T-cell (primary cell): ENCODE data around the gene DTNBP1. TPM values are rescaled to one million over a fixed set of nuclear protein-coding genes. Genes with fewer than 3 reads are reported as not detected.

Experiments used
- ATAC-seq, 4 experiments: fragments of 200-7000 bp in 3 of 4; fragments of 150-1000 bp in 1 of 4; cut with Tn5 transposase; replicated peaks in 1 of 4; 1 replicate in 3 of 4; 2 replicates in 1 of 4; pipeline ENCODE4 v1.10.0; 2021; ENCODE audit warnings: moderate library complexity in 3 of 4, mild to moderate bottlenecking in 2 of 4, moderate number of reproducible peaks in 1 of 4
- CTCF ChIA-PET, 2 donors: fragments of 300-600 bp; sonication (Branson Sonifier 250); formaldehyde crosslinking; loops; one replicate each; lab custom pipeline; 2022; ENCODE audit warnings: antibody characterized with exemption in 2 of 2; lab: Charles Lee
- POLR2A ChIA-PET, 2 donors: fragments of 300-600 bp; sonication (Branson Sonifier 250); formaldehyde crosslinking; loops; one replicate each; lab custom pipeline; 2022; ENCODE audit warnings: antibody characterized with exemption in 2 of 2; lab: Charles Lee
- DNase-seq, 35 experiments: peaks; one replicate each; pipeline versions ENCODE4 v3.0.0 to v3.0.0-alpha.2; 2013 to 2023
- H3K27ac ChIP-seq: one replicate; pipeline ENCODE4 v1.5.1; 2013; ENCODE audit warnings: low read length
- H3K27me3 ChIP-seq, 2 experiments: replicated peaks in 1 of 2; 1 replicate in 1 of 2; 2 replicates in 1 of 2; pipeline versions ENCODE4 v1.6.1 to v1.7.0; 2013; ENCODE audit warnings: low read length in 1 of 2, mixed read lengths in 1 of 2; ENCODE audit not compliant: control insufficient read depth in 2 of 2, insufficient read depth in 2 of 2; ENCODE audit errors: extremely low read depth in 1 of 2
- H3K36me3 ChIP-seq, 2 donors: 1 replicate in 1 of 2; 2 replicates in 1 of 2; pipeline versions ENCODE4 v1.6.1 to v1.7.0; 2013; ENCODE audit warnings: low read length in 1 of 2; ENCODE audit not compliant: control insufficient read depth in 2 of 2, insufficient read depth in 1 of 2; ENCODE audit errors: extremely low read depth in 1 of 2
- H3K4me1 ChIP-seq, 2 experiments: 1 replicate in 1 of 2; 2 replicates in 1 of 2; pipeline versions ENCODE4 v1.6.1 to v1.7.0; 2013; ENCODE audit warnings: low read length in 2 of 2, mixed read lengths in 1 of 2; ENCODE audit not compliant: insufficient read depth in 2 of 2, control insufficient read depth in 1 of 2; ENCODE audit errors: extremely low read depth in 1 of 2
- H3K4me3 ChIP-seq, 2 donors: 1 replicate in 1 of 2; 2 replicates in 1 of 2; pipeline versions ENCODE4 v1.5.1 to v1.7.0; 2013; ENCODE audit warnings: mild to moderate bottlenecking in 2 of 2, low read length in 1 of 2, moderate library complexity in 1 of 2; ENCODE audit not compliant: control insufficient read depth in 1 of 2; ENCODE audit errors: extremely low read depth in 1 of 2
- H3K9me3 ChIP-seq: 2 replicates; pipeline ENCODE4 v1.7.0; 2013
- H3K27ac Mint-ChIP-seq, 2 donors: one replicate each; pipeline ENCODE4 v1.8.0; 2020 to 2021; ENCODE audit warnings: mild to moderate bottlenecking in 2 of 2, mixed read lengths in 2 of 2
- H3K27me3 Mint-ChIP-seq, 2 donors: one replicate each; pipeline ENCODE4 v1.8.0; 2021 to 2022; ENCODE audit warnings: mixed read lengths in 2 of 2
- H3K36me3 Mint-ChIP-seq: one replicate; pipeline ENCODE4 v1.8.0; 2021; ENCODE audit warnings: mixed read lengths
- H3K4me1 Mint-ChIP-seq, 3 donors: one replicate each; pipeline ENCODE4 v1.8.0; 2020 to 2022; ENCODE audit warnings: mixed read lengths in 3 of 3, mild to moderate bottlenecking in 1 of 3
- H3K4me3 Mint-ChIP-seq, 3 donors: one replicate each; pipeline ENCODE4 v1.8.0; 2020 to 2022; ENCODE audit warnings: mild to moderate bottlenecking in 3 of 3, mixed read lengths in 3 of 3, moderate library complexity in 3 of 3
- H3K9me3 Mint-ChIP-seq, 3 donors: one replicate each; pipeline ENCODE4 v1.8.0; 2020 to 2022; ENCODE audit warnings: mixed read lengths in 3 of 3
- WGBS: methylation state at CpG from one replicate; pipeline ENCODE4 v1.1.5; 2013; ENCODE audit warnings: missing lambda C conversion rate; ENCODE audit not compliant: insufficient coverage; 5-methylcytosine and 5-hydroxymethylcytosine counted together
- total RNA-seq, 35 experiments: library from RNA in 6 of 35; stranded (reverse) in 6 of 35; fragments of 120-200 nt in 1 of 35; gene quantifications; one replicate each; pipeline versions ENCODE4 v1.2.1 to v1.2.4 and lab custom pipeline; 2013 to 2026

Gene DTNBP1
- total RNA-seq, 5 donors from 2014 or later (not counting 1 experiment from before 2014, with no cell fraction given): 18.7 to 25.4 (median 19.9) TPM

DNA sequence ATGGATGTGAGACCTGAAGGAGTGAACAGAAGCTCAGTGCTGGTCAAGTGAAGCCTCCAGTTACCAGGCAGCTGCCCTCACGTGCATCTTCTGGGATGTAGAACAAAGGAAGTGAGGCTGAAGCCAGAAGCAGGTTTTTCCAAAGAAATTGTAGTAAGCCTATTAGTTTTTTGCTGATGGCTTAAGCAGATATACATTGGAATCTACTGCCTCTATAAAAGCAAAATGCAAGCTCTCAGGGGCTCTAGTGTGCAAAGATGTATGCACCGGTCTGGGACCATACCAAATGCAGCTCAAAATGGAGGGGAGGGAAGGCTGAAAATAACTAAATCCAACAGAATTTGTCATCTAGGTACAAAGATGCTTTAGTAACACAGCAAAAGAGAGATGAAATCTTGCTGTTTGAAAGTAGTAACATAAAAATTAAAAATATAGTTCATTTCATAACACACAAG lies 77.0 kb downstream of the DTNBP1 start:
- ChIA-PET CTCF (interaction anchor here in 1 of 2 donors (0.6 to 1.7 kb wide), 2 partner anchors 12 to 37 kb away, joined by 4 to 5 read pairs; no protein-coding TSS in a partner anchor), POLR2A (interaction anchor here in 1 of 2 donors (0.6 kb wide), 1 partner anchor 22 kb away, joined by 5 read pairs; no protein-coding TSS in a partner anchor)

DNA sequence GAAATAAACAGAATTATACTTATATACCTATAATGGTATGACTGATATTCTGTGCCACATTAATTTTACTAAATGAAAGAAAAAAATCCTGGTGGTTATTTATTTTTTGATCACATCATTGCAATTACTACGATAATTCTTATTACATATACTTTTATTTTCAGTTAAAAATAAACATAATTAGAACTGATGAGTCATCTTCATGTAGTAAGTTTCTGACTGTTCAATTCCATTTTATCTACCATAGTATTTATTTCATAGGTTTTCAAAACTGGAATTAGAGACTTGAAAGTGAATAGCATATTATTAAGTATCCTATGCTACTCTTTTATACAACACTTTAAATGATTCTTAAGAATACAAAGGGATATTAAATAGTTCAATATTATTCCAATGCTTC lies 80.3 kb downstream of the DTNBP1 start:
- H3K27ac Mint-ChIP-seq: no peak overlapping the region
- DNase-seq (no peak), ATAC-seq (no peak)
- peaks cover 11 to 23% (median 12%) of the 10 kb centered on the region in 3 donors for H3K4me1 Mint-ChIP-seq
- H3K4me1 ChIP-seq: no peaks in the 10 kb centered on the region
- CTCF ChIA-PET: no interaction called here
- H3K27me3 ChIP-seq: no peaks in the 10 kb centered on the region
- peaks cover 0 to 3% of the 10 kb centered on the region in 2 donors for H3K36me3 ChIP-seq
- no peaks in the 10 kb centered on the region for H3K27me3 Mint-ChIP-seq
- H3K27ac ChIP-seq: no peak overlapping the region
- POLR2A ChIA-PET: no interaction called here
- no peak overlapping the region for H3K4me3 Mint-ChIP-seq
- no peak overlapping the region for H3K4me3 ChIP-seq
- H3K9me3 Mint-ChIP-seq: peaks cover 0 to 3% (median 3%) of the 10 kb centered on the region in 3 donors
- no CpG with 5 or more reads among the region's 1 CpG for whole genome bisulfite sequencing
- peaks cover 17% of the 10 kb centered on the region for H3K36me3 Mint-ChIP-seq
- H3K9me3 ChIP-seq: no peaks in the 10 kb centered on the region

More for the DNA sequence above, 77.0 kb downstream of the DTNBP1 start:
- Mint-ChIP-seq H3K4me1 (peaks cover 23 to 28% (median 24%) of the 10 kb centered on the region in 3 donors), H3K9me3 (no peaks in the 10 kb centered on the region), H3K36me3 (peaks cover 24% of the 10 kb centered on the region), H3K4me3 (no peak overlapping the region), H3K27ac (no peak overlapping the region), H3K27me3 (no peaks in the 10 kb centered on the region)
- Histone ChIP-seq H3K27me3 (no peaks in the 10 kb centered on the region), H3K27ac (no peak overlapping the region), H3K4me1 (no peaks in the 10 kb centered on the region), H3K9me3 (no peaks in the 10 kb centered on the region), H3K36me3 (peaks cover 0 to 3% of the 10 kb centered on the region in 2 donors), H3K4me3 (no peak overlapping the region)
- DNase-seq (no peak), ATAC-seq (no peak)
- no CpG with 5 or more reads among the region's 2 CpGs for WGBS

DNA sequence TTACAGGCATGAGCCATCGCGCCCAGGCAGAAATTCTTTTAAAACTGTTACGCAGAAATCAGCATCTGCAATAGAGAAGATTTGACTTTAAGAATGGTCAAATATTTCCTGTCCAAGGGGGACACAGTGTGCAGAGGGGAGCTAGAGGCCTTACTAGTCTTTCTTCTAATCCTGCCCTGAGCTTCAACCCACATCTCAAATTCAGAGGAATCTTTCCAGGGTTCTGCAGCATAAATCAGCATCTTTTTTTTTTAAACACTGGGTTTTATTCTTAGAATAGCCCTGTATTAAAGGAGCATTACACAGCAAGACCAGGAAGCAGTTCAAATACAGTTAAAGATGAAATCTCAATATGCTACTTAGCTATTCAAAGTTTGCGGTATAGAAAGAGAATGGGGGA lies 81.1 kb downstream of the DTNBP1 start:
- Mint-ChIP-seq H3K4me3 (no peak overlapping the region), H3K27ac (no peak overlapping the region), H3K4me1 (peaks cover 11 to 25% (median 14%) of the 10 kb centered on the region in 3 donors), H3K9me3 (peaks cover 0 to 3% (median 3%) of the 10 kb centered on the region in 3 donors), H3K36me3 (peaks cover 21% of the 10 kb centered on the region), H3K27me3 (no peaks in the 10 kb centered on the region)
- ChIA-PET CTCF (interaction anchor here in 1 of 2 donors (0.7 kb wide), 1 partner anchor 1063 kb away, joined by 4 read pairs; no protein-coding TSS in a partner anchor), POLR2A (no interaction called here)
- no peak overlapping the region for H3K27ac ChIP-seq
- no peaks in the 10 kb centered on the region for H3K4me1 ChIP-seq
- H3K4me3 ChIP-seq: no peak overlapping the region
- ATAC-seq (no peak), DNase-seq (no peak)
- peaks cover 0 to 3% of the 10 kb centered on the region in 2 donors for H3K36me3 ChIP-seq
- no CpG with 5 or more reads among the region's 4 CpGs for WGBS
- H3K27me3 ChIP-seq: no peaks in the 10 kb centered on the region
- H3K9me3 ChIP-seq: no peaks in the 10 kb centered on the region

DNA sequence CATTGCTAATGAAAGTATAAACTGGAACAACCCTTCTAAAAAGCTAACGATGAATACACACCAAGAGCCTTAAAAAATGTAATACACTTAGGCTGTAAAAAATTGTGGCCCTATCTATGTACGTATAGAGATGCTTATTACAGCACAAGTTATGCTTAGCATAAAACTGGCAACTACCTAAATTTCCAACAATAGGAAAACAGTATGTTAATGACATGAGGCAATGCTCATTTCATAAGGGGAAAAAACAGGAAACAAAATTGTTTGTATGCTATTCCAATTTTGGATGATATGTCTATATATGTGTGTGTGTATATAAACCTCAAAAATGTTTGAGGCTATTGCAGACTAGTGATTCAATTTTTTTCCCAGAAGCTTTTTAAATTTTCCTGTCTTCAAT lies 82.5 kb downstream of the DTNBP1 start:
- Histone ChIP-seq H3K4me3 (no peak overlapping the region), H3K27me3 (no peaks in the 10 kb centered on the region), H3K27ac (no peak overlapping the region), H3K36me3 (no peaks in the 10 kb centered on the region), H3K9me3 (no peaks in the 10 kb centered on the region), H3K4me1 (no peaks in the 10 kb centered on the region)
- no peak overlapping the region for H3K27ac Mint-ChIP-seq
- WGBS: no CpG with 5 or more reads among the region's 2 CpGs
- no peak overlapping the region for H3K4me3 Mint-ChIP-seq
- CTCF ChIA-PET: interaction anchor here in 1 of 2 donors (1.3 kb wide), 1 partner anchor 10 kb away, joined by 3 read pairs; no protein-coding TSS in a partner anchor
- no peaks in the 10 kb centered on the region for H3K27me3 Mint-ChIP-seq
- peaks cover 0 to 3% (median 3%) of the 10 kb centered on the region in 3 donors for H3K9me3 Mint-ChIP-seq
- no peak for DNase-seq
- H3K4me1 Mint-ChIP-seq: peaks cover 8 to 22% (median 11%) of the 10 kb centered on the region in 3 donors
- POLR2A ChIA-PET: no interaction called here
- H3K36me3 Mint-ChIP-seq: peaks cover 24% of the 10 kb centered on the region
- no peak for ATAC-seq

DNA sequence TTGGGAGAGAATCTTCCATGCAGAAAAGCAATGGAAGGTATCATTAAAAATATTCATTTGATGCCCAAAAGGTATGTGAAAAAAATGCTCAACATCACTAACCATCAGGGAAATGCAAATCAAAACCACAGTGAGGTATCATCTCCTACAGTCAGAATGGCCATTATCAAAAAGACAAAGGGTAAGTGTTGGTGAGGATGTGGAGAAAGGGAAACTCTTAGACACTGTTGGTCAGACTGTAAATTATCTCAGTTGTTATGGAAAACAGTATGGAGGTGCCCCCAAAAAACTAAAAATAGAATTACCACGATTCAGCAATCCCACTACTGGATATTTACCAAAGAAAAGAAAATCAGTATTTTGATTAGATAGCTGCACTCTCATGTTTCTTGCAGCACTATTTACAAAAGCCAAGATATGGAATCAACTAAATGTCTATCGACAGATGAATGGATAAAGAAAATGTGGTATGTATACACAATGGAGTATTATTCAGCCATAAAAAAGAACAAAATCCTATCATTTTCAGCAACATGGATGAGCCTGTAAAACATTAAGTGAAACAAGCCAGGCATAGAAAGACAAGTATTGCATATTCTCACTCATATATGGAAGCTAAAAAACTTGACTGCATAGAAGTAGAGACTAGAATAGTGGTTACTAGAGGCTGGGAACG lies 84.0 kb downstream of the DTNBP1 start:
- Histone ChIP-seq H3K4me1 (no peaks in the 10 kb centered on the region), H3K27ac (no peak overlapping the region), H3K9me3 (no peaks in the 10 kb centered on the region), H3K4me3 (no peak overlapping the region), H3K36me3 (no peaks in the 10 kb centered on the region), H3K27me3 (no peaks in the 10 kb centered on the region)
- ChIA-PET POLR2A (no interaction called here), CTCF (no interaction called here)
- Mint-ChIP-seq H3K27me3 (no peaks in the 10 kb centered on the region), H3K4me3 (no peak overlapping the region), H3K27ac (no peak overlapping the region), H3K4me1 (peaks cover 9 to 30% (median 11%) of the 10 kb centered on the region in 3 donors), H3K9me3 (peaks cover 0 to 3% (median 3%) of the 10 kb centered on the region in 3 donors), H3K36me3 (peaks cover 30% of the 10 kb centered on the region)
- no CpG with 5 or more reads among the region's 3 CpGs for WGBS
- ATAC-seq (no peak), DNase-seq (no peak)

DNA sequence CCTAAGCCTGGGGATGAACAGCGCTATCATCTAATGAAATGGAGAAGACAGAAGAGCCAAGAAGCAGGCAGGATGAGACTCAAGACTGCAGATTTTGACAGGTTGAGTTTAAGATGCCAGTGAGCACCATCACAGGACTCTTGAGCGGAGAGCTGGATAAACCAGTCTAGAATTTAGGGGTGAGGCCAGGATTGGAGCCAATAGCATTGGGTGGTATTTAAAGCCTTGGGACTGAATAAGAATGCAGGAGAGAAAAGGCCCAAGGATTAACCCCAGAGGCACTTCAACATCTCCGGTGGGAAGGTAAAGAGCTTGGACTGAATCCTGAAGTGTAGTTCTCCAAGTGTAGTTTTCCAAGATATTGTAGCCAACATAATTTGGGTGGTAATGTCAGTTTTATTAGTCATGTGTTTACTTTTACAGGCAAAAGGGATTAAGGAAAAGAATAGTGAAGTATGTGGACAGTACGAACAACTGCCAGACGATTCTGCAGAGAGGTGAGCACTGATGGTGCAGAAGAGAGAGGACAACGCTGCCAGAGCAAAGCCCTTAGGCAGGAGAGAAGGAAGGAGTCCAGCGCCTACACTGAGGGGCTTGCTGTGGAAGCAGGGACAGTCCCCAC lies 85.2 kb downstream of the DTNBP1 start:
- Mint-ChIP-seq H3K36me3 (peaks cover 32% of the 10 kb centered on the region), H3K4me3 (no peak overlapping the region), H3K27ac (no peak overlapping the region), H3K9me3 (peaks cover 0 to 3% (median 3%) of the 10 kb centered on the region in 3 donors), H3K4me1 (peaks cover 8 to 31% (median 11%) of the 10 kb centered on the region in 3 donors), H3K27me3 (no peaks in the 10 kb centered on the region)
- ChIA-PET CTCF (no interaction called here), POLR2A (no interaction called here)
- ATAC-seq (no peak), DNase-seq (no peak)
- Histone ChIP-seq H3K4me3 (no peak overlapping the region), H3K4me1 (no peaks in the 10 kb centered on the region), H3K36me3 (no peaks in the 10 kb centered on the region), H3K9me3 (no peaks in the 10 kb centered on the region), H3K27ac (no peak overlapping the region), H3K27me3 (no peaks in the 10 kb centered on the region)
- WGBS: 97% methylated on average over 7 of the region's 7 CpGs
